B cell (primary cell): Measurements from ENCODE around the gene LYSMD3.

Source experiments
- EZH2 ChIP-seq: IDR thresholded peaks from 2 replicates; pipeline ENCODE4 v1.6.1; 2012; ENCODE audit warnings: borderline replicate concordance, low read depth, mild to moderate bottlenecking, moderate library complexity, low read length; ENCODE audit not compliant: insufficient read depth, poor library complexity, severe bottlenecking
- TF ChIP-seq, protein P1 (sequence below): fragments of 200-600 bp; IDR thresholded peaks from one replicate; pipeline ENCODE4 v1.8.0; 2022; ENCODE audit warnings: antibody characterized with exemption, mild to moderate bottlenecking

- TF ChIP-seq, protein P1, sequence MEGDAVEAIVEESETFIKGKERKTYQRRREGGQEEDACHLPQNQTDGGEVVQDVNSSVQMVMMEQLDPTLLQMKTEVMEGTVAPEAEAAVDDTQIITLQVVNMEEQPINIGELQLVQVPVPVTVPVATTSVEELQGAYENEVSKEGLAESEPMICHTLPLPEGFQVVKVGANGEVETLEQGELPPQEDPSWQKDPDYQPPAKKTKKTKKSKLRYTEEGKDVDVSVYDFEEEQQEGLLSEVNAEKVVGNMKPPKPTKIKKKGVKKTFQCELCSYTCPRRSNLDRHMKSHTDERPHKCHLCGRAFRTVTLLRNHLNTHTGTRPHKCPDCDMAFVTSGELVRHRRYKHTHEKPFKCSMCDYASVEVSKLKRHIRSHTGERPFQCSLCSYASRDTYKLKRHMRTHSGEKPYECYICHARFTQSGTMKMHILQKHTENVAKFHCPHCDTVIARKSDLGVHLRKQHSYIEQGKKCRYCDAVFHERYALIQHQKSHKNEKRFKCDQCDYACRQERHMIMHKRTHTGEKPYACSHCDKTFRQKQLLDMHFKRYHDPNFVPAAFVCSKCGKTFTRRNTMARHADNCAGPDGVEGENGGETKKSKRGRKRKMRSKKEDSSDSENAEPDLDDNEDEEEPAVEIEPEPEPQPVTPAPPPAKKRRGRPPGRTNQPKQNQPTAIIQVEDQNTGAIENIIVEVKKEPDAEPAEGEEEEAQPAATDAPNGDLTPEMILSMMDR, result no peak
- no peak for TF ChIP-seq EZH2
Measured at GRCh38 chr5:90551376-90551775, 22.0 kb upstream of the LYSMD3 start.
